22Rv1 (cell line): Measurements from ENCODE around the gene GRAMD2B.

Experiments
- ZFX ChIP-seq: fragments of 450-650 bp; IDR thresholded peaks from 2 replicates; pipeline ENCODE4 v1.6.1; 2017; ENCODE audit warnings: antibody characterized with exemption, borderline replicate concordance
- TF ChIP-seq, protein P1 (sequence below): fragments of 450-650 bp; IDR thresholded peaks from 2 replicates; pipeline ENCODE4 v1.5.1; 2017; ENCODE audit warnings: mild to moderate bottlenecking

DNA sequence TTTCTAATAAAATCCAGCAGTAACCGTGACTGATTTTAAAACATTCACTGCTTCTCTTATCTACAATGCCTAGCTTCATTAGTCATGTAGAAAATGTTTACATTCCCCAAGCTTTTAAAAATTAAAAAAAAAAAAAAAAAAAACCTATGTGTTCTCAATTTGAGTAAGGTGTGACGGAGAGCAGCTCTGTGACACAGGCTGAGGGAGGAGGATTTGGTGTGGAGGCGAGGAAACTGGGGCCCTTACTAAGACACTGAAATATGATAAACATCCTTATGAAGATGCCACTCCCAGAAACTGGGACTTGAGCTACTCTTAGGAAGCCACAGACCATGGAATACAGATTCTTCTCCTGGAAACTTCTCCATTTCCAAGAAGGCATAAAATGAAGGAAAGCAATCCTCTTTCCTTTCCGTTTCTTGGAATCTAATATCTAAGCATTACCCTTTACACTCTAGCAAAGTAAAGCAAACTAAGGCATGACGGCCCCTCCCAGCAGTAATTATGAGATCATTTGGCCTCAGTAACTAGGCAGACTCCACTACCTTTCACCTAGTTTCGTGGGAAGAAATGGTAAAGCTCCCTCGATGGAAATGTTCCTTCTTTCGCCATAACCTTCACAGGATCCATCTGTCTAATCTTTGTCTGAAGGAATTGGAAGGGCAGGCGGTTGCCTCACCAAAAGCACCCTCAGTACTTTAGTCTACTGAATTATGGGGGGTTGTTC, 23.5 kb downstream of the GRAMD2B start:
- TF ChIP-seq, protein P1, sequence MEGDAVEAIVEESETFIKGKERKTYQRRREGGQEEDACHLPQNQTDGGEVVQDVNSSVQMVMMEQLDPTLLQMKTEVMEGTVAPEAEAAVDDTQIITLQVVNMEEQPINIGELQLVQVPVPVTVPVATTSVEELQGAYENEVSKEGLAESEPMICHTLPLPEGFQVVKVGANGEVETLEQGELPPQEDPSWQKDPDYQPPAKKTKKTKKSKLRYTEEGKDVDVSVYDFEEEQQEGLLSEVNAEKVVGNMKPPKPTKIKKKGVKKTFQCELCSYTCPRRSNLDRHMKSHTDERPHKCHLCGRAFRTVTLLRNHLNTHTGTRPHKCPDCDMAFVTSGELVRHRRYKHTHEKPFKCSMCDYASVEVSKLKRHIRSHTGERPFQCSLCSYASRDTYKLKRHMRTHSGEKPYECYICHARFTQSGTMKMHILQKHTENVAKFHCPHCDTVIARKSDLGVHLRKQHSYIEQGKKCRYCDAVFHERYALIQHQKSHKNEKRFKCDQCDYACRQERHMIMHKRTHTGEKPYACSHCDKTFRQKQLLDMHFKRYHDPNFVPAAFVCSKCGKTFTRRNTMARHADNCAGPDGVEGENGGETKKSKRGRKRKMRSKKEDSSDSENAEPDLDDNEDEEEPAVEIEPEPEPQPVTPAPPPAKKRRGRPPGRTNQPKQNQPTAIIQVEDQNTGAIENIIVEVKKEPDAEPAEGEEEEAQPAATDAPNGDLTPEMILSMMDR: no peak
- no peak for TF ChIP-seq ZFX
